ENCODE data around the gene ADAMTS16. TPM values are rescaled to one million over a fixed set of nuclear protein-coding genes. Genes with fewer than 3 reads are reported as not detected.

ADAMTS16 gene
- total and polyA plus RNA-seq, 5 experiments from 2014 or later = not detected

- ATAC-seq (no peak), DNase-seq (no peak)
- peaks cover 0 to 5% (median 0%) of the 10 kb centered on the region in 4 donors for H3K4me1 Mint-ChIP-seq
- H3K4me3 Mint-ChIP-seq = no peak overlapping the region
- H3K27ac Mint-ChIP-seq = peak overlapping the region in 1 of 10 donors; percentile 50
- peaks cover 0 to 19% (median 8%) of the 10 kb centered on the region in 9 donors for H3K9me3 Mint-ChIP-seq
- POLR2A ChIA-PET = no interaction called here
- H3K27me3 Mint-ChIP-seq = peaks cover 0 to 12% (median 1%) of the 10 kb centered on the region in 5 donors
- no peaks in the 10 kb centered on the region for H3K36me3 Mint-ChIP-seq
Measured at GRCh38 chr5:5341531-5342292, 201.6 kb downstream of the ADAMTS16 start.

- Mint-ChIP-seq H3K4me3 (no peak overlapping the region), H3K9me3 (peaks cover 0 to 19% (median 8%) of the 10 kb centered on the region in 9 donors), H3K36me3 (no peaks in the 10 kb centered on the region), H3K27me3 (peaks cover 0 to 12% (median 1%) of the 10 kb centered on the region in 5 donors), H3K4me1 (peaks cover 0 to 10% (median 3%) of the 10 kb centered on the region in 4 donors), H3K27ac (no peak overlapping the region)
- ATAC-seq (no peak), DNase-seq (no peak)
- POLR2A ChIA-PET = no interaction called here
Measured at GRCh38 chr5:5342784-5343183, 202.7 kb downstream of the ADAMTS16 start.

GRCh38 chr5:5343568-5343967 lies 203.4 kb downstream of the ADAMTS16 start:
- DNase-seq (no peak), ATAC-seq (no peak)
- Mint-ChIP-seq H3K4me3 (no peak overlapping the region), H3K27ac (no peak overlapping the region), H3K36me3 (no peaks in the 10 kb centered on the region), H3K9me3 (peaks cover 0 to 19% (median 8%) of the 10 kb centered on the region in 9 donors), H3K27me3 (peaks cover 0 to 12% (median 1%) of the 10 kb centered on the region in 5 donors), H3K4me1 (peaks cover 5 to 16% (median 9%) of the 10 kb centered on the region in 4 donors)
- POLR2A ChIA-PET = no interaction called here

GRCh38 chr5:5344051-5344571 lies 204.0 kb downstream of the ADAMTS16 start:
- Mint-ChIP-seq H3K4me3 (no peak overlapping the region), H3K27me3 (peaks cover 0 to 13% (median 1%) of the 10 kb centered on the region in 5 donors), H3K27ac (peak overlapping the region in 1 of 10 donors; percentile 57), H3K9me3 (peaks cover 0 to 19% (median 6%) of the 10 kb centered on the region in 9 donors), H3K4me1 (peaks cover 5 to 16% (median 10%) of the 10 kb centered on the region in 4 donors), H3K36me3 (no peaks in the 10 kb centered on the region)
- POLR2A ChIA-PET = no interaction called here
- ATAC-seq = no peak
- no peak for DNase-seq

GRCh38 chr5:5344606-5345005 lies 204.5 kb downstream of the ADAMTS16 start:
- Mint-ChIP-seq H3K36me3 (no peaks in the 10 kb centered on the region), H3K27me3 (peaks cover 0 to 18% (median 3%) of the 10 kb centered on the region in 5 donors), H3K4me1 (peaks cover 5 to 20% (median 13%) of the 10 kb centered on the region in 4 donors), H3K27ac (peak overlapping the region in 1 of 10 donors; percentile 57), H3K9me3 (peaks cover 0 to 19% (median 8%) of the 10 kb centered on the region in 9 donors), H3K4me3 (no peak overlapping the region)
- DNase-seq = no peak
- no peak for ATAC-seq
- POLR2A ChIA-PET = no interaction called here

- H3K4me1 Mint-ChIP-seq = peaks cover 5 to 22% (median 13%) of the 10 kb centered on the region in 4 donors
- no peak for DNase-seq
- peak overlapping the region in 3 of 10 donors; percentile 1 to 22 (median 3) for H3K4me3 Mint-ChIP-seq
- peak overlapping the region in 4 of 10 donors; percentile 16 to 79 (median 70) for H3K27ac Mint-ChIP-seq
- ATAC-seq = no peak
- H3K27me3 Mint-ChIP-seq = peaks cover 0 to 20% (median 3%) of the 10 kb centered on the region in 5 donors
- peaks cover 0 to 3% (median 2%) of the 10 kb centered on the region in 3 donors for H3K36me3 Mint-ChIP-seq
- POLR2A ChIA-PET = no interaction called here
- H3K9me3 Mint-ChIP-seq = peaks cover 0 to 6% (median 0%) of the 10 kb centered on the region in 9 donors
Measured at GRCh38 chr5:5347442-5347841, 207.3 kb downstream of the ADAMTS16 start.

- Mint-ChIP-seq H3K4me3 (peak overlapping the region in 7 of 10 donors; percentile 3 to 75 (median 66)), H3K4me1 (peaks cover 5 to 22% (median 13%) of the 10 kb centered on the region in 4 donors), H3K27ac (peak overlapping the region in 8 of 10 donors; percentile 37 to 83 (median 62)), H3K27me3 (peaks cover 0 to 20% (median 3%) of the 10 kb centered on the region in 5 donors), H3K9me3 (peaks cover 0 to 6% (median 0%) of the 10 kb centered on the region in 9 donors), H3K36me3 (peaks cover 0 to 3% (median 2%) of the 10 kb centered on the region in 3 donors)
- no peak for ATAC-seq
- POLR2A ChIA-PET = no interaction called here
- DNase-seq = no peak
Measured at GRCh38 chr5:5348135-5348534, 208.0 kb downstream of the ADAMTS16 start.

- peaks cover 5 to 22% (median 13%) of the 10 kb centered on the region in 4 donors for H3K4me1 Mint-ChIP-seq
- POLR2A ChIA-PET = no interaction called here
- peak overlapping the region in 2 of 10 donors; percentile 74 to 75 for H3K4me3 Mint-ChIP-seq
- no peak for ATAC-seq
- H3K36me3 Mint-ChIP-seq = peaks cover 0 to 3% (median 2%) of the 10 kb centered on the region in 3 donors
- peak overlapping the region in 4 of 10 donors; percentile 37 to 83 (median 65) for H3K27ac Mint-ChIP-seq
- H3K27me3 Mint-ChIP-seq = peaks cover 0 to 20% (median 3%) of the 10 kb centered on the region in 5 donors
- peaks cover 0 to 6% (median 0%) of the 10 kb centered on the region in 9 donors for H3K9me3 Mint-ChIP-seq
- DNase-seq = no peak
Measured at GRCh38 chr5:5348576-5348975, 208.4 kb downstream of the ADAMTS16 start.

- H3K9me3 Mint-ChIP-seq = peaks cover 0 to 4% (median 0%) of the 10 kb centered on the region in 9 donors
- H3K4me3 Mint-ChIP-seq = no peak overlapping the region
- peaks cover 5 to 16% (median 13%) of the 10 kb centered on the region in 4 donors for H3K4me1 Mint-ChIP-seq
- peaks cover 0 to 3% (median 2%) of the 10 kb centered on the region in 3 donors for H3K36me3 Mint-ChIP-seq
- ATAC-seq = no peak
- DNase-seq = no peak
- H3K27ac Mint-ChIP-seq = no peak overlapping the region
- peaks cover 0 to 8% (median 0%) of the 10 kb centered on the region in 5 donors for H3K27me3 Mint-ChIP-seq
- POLR2A ChIA-PET = no interaction called here
Measured at GRCh38 chr5:5350101-5350500, 210.0 kb downstream of the ADAMTS16 start.

- Mint-ChIP-seq H3K27me3 (peaks cover 0 to 8% (median 0%) of the 10 kb centered on the region in 5 donors), H3K27ac (no peak overlapping the region), H3K4me3 (no peak overlapping the region), H3K9me3 (peaks cover 0 to 4% (median 0%) of the 10 kb centered on the region in 9 donors), H3K4me1 (peaks cover 5 to 16% (median 13%) of the 10 kb centered on the region in 4 donors), H3K36me3 (peaks cover 0 to 3% (median 2%) of the 10 kb centered on the region in 3 donors)
- ATAC-seq = no peak
- POLR2A ChIA-PET = no interaction called here
- DNase-seq = no peak
Measured at GRCh38 chr5:5351288-5351979, 211.3 kb downstream of the ADAMTS16 start.

- Mint-ChIP-seq H3K36me3 (peaks cover 0 to 3% (median 2%) of the 10 kb centered on the region in 3 donors), H3K4me3 (no peak overlapping the region), H3K4me1 (peaks cover 5 to 13% (median 11%) of the 10 kb centered on the region in 4 donors), H3K27ac (no peak overlapping the region), H3K9me3 (peaks cover 0 to 4% (median 0%) of the 10 kb centered on the region in 9 donors), H3K27me3 (peaks cover 0 to 8% (median 0%) of the 10 kb centered on the region in 5 donors)
- DNase-seq (no peak), ATAC-seq (no peak)
- POLR2A ChIA-PET = no interaction called here
Measured at GRCh38 chr5:5352675-5353074, 212.5 kb downstream of the ADAMTS16 start.

- Mint-ChIP-seq H3K36me3 (peaks cover 0 to 3% (median 2%) of the 10 kb centered on the region in 3 donors), H3K4me1 (peaks cover 0 to 6% (median 4%) of the 10 kb centered on the region in 4 donors), H3K27ac (no peak overlapping the region), H3K27me3 (peaks cover 0 to 8% (median 0%) of the 10 kb centered on the region in 5 donors), H3K4me3 (no peak overlapping the region), H3K9me3 (peaks cover 0 to 4% (median 0%) of the 10 kb centered on the region in 9 donors)
- POLR2A ChIA-PET = no interaction called here
- ATAC-seq (no peak), DNase-seq (no peak)
Measured at GRCh38 chr5:5353681-5354080, 213.6 kb downstream of the ADAMTS16 start.

Data from naive thymus-derived CD8-positive, alpha-beta T cell (primary cell).